HG02884 (cell line): ENCODE results near the gene B4GAT1.
A peak's percentile ranks its signal among the peaks of the same experiment; 100 is the strongest.
"Not testable (repeated sequence)": the region's sequence is repeated elsewhere in the genome, so short reads cannot be mapped to it uniquely, and the experiment has no call there.

Source experiments
- ATAC-seq: cut with Tn5 transposase; IDR thresholded peaks from one replicate; pipeline ENCODE4 v1.9.1; 2021; ENCODE audit warnings: mild to moderate bottlenecking, moderate library complexity; ENCODE audit not compliant: unreplicated experiment

B4GAT1 gene

DNA sequence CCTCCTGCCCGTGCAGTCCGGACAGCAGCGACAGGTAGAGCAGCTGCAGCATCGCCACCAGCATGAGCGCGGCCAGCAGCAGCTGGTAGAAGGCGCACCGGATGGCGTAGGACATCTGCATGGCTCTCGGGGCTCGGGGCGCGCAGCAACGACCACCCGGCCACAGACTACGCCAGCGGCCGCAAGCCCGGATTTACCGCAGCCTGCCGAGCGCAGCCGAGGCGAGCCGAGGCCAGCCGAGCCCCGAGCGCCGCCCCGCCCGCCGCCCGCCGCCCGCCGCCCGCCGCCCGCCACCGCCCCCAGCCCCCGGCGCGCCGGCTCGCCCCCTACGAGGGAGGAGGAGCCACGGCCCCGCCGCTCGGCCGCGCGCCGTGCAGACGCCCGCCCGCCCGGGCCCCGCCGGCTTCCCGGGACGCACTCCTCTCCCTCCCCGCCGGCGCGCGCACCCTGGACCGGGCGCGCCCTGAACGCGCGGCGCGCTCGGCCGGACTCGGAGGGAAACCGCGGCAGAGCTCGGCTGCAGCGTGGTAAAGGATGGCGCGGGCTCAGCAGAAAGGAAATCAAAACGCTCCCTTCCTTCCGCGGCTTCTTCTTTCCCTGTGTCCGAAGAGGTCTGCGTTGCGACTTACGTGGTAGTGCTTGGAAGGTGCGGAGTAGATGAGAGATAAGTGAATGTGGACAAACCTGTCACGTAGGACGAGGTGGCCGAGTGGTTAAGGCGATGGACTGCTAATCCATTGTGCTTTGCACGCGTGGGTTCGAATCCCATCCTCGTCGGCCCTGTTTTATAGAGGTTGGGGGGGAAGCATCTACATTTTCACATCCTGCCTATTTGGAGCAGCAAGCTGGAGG, at the start of gene B4GAT1:
Gene B4GAT1, minus strand, starts transcription at position 205 of the 852 bp plus-strand sequence. Its CDS starts 84 bp downstream, at position 121.
- ATAC-seq, result no peak

DNA sequence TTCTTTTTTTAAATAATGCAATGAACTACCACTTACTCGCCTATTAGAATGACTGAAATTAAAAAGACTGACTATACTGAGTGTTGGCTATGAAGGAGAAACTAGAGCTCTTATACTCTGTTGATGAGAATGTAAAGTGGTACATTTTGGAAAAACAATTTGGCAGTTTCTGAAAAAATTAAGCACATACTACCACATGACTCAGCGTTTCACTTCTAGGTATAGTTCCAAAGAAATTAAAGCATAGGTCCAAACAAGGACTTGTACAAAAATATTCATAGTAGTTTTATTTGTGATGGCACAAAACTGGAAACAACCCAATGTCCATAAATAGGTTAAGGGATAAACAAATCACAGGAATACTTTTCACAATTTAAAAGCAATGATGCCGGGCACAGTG, 46.5 kb upstream of the B4GAT1 start:
- no peak for ATAC-seq

GRCh38 chr11:66391322-66391721, 43.9 kb upstream of the B4GAT1 start:
- ATAC-seq, result no peak

DNA sequence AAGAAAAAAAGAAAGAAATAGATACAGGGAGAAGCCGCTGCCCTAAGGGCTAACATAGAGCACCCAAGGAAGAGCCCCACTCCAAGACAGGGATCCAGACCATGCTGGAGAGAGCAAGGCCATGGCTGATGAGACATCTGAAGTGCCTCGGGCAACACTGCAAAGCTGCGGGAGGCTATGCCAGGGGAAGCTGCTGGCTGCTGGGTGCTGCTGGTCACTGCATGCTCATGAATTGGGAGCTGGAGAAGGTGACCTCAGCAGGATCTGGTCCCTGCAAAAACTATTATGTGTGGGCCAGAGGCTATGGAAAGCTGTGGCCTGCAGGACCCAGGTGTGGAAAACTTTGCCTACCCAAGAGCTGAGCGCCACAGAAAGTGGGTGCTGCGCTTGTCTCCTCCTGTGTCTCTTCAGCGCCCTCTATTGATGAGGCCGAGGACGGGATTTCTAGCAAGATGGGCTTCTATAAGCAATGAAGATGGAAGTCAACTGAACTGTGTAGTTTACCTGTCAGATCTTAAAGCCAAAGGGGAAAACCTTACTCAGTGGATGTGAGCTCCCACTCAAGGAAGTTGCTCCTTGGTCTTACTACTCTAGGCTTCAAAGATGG, 41.5 kb upstream of the B4GAT1 start:
- no peak for ATAC-seq

DNA sequence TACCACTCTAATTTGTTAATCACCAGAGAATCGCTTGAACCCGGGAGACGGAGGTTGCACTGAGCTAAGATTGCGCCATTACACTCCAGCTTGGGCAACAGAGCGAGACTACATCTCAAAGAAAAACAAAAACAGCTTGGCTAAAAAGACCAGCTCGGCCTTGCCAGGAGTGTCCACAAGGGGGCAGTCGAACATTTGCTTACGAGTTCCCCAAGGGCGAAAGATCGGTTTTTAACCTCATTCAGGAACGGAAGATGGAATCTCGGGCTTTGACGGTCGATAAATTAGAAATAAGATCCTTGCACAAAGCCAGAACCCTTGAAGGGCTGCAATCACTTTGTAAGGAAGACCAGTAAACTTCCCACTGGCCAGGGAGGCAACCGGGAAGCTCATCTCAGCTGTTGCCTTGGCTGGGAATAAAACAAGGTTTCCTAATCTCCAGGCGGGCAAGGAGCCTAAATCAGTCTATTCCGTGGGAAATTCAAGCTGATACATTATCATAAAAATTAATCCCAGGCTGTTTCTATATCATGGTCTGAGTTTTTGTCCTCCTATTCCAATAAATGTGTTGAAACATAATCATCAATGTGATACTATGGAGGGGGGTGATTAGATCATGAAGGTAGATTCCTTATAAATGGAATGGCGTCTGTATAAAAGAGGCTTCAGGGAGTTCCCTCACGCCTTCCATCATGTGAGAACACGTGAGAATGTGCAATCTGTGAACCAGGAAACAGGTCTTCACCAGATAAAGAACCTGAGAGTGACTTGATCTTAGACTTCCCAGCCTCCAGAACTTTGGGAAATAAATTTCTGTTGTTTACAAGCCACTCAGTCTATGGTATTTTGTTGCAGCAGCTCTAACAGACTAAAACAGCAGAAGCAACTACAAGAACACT, 39.0 kb upstream of the B4GAT1 start:
- ATAC-seq, result no peak

DNA sequence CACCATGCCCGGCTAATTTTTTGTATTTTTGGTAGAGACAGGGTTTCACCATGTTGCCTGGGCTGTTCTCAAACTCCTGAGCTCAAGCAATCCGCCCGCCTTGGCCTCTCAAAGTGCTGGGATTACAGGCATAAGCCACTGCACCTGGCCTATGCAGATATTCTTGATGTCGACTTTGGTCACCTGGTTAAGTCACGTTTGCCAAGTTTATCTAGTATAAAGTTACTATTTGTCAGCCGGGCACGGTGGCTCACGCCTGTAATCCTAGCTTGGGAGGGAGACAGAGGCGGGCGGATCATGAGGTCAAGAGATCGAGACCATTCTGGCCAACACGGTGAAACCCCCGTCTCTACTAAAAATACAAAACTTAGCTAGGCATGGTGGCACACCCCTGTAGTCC, 36.9 kb upstream of the B4GAT1 start:
- not testable (repeated sequence) for ATAC-seq

GRCh38 chr11:66380264-66380663, 32.8 kb upstream of the B4GAT1 start:
- not testable (repeated sequence) for ATAC-seq

DNA sequence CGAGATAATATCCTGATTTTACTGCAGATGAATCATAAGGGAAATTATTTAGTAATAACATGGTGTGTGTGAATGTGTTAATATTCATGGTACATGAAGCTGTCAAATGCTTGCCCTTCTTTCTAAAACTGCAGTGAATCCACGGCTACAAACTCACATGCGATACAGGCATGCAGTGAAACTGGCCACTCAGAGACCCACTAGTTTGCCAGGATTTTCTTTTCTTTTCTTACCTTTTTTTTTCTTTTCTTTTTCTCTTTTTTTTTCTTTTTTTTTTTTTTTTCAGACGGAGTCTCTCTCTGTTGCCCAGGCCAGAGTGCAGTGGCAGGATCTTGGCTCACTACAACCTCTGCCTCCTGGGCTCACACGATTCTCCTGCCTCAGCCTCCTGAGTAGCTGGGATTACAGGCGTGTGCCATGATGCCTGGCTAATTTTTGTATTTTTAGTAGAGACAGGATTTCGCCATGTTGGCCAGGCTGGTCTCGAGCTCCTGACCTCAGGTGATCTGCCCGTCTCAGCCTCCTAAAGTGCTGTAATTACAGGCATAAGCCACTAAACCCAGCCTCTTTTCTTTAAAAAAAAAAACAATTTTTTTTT, 26.4 kb upstream of the B4GAT1 start:
- ATAC-seq, result not testable (repeated sequence)

DNA sequence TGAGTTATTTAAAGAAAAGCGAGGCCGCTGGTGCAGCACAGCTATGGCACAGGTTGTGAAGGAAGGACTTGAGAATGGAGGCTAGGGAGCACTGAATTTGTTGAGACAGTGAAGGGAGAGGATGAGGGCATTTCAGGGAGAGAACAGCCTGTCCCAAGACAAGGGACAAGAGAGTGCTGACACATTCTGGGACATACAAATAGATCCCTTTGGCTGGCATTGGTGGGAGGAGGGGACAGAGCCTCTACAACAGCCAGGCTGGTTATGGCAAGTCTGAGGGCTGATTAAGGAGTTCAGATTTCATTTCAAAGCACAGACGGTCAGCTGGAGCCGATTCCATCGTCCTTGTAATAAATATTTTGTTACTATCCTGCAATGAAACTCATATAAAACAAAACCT, 25.8 kb upstream of the B4GAT1 start:
- no peak for ATAC-seq

GRCh38 chr11:66371627-66372415, 24.4 kb upstream of the B4GAT1 start, which contains the start of gene SLC29A2:
TSS of gene SLC29A2 (minus strand) at chr11:66371760. CDS start at chr11:66371591, 169 bp downstream.
- peak; percentile 76 for ATAC-seq

- ATAC-seq, result no peak
These were observed 21.9 kb upstream of the B4GAT1 start for GRCh38 chr11:66369073-66369894.

GRCh38 chr11:66368484-66368883, 21.1 kb upstream of the B4GAT1 start:
- no peak for ATAC-seq

- ATAC-seq, result no peak
These were observed 20.3 kb upstream of the B4GAT1 start for GRCh38 chr11:66367561-66368312.

DNA sequence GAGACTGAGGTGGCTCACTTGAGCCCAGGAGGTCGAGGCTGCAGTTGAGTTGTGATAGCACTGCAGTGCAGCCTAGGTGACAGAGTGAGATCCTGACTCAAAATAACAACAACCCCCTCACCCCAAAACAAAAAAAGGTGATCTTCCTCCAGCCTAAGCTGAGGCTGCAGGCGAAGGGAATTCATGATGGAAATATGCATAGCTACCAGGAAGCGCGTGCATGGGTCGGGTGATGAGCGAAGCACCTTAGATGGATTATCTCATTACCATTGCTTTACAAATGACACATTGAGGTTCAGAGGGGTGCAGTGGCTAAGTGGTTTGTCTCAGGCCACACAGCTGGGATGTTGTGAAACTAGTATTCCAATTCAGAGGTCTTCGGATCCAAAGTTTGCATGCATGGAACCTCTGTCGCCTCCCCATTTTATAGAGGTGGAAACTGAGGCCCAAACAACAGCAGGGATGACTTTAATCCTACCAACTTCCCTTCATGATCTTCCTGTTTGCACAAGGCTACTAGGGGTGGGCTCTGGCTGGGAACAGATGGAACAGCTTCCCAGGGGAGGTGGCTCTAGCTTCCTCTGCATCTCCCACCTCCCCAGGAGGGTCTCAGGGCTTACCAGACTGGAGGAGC, 19.5 kb upstream of the B4GAT1 start:
- ATAC-seq, result no peak

DNA sequence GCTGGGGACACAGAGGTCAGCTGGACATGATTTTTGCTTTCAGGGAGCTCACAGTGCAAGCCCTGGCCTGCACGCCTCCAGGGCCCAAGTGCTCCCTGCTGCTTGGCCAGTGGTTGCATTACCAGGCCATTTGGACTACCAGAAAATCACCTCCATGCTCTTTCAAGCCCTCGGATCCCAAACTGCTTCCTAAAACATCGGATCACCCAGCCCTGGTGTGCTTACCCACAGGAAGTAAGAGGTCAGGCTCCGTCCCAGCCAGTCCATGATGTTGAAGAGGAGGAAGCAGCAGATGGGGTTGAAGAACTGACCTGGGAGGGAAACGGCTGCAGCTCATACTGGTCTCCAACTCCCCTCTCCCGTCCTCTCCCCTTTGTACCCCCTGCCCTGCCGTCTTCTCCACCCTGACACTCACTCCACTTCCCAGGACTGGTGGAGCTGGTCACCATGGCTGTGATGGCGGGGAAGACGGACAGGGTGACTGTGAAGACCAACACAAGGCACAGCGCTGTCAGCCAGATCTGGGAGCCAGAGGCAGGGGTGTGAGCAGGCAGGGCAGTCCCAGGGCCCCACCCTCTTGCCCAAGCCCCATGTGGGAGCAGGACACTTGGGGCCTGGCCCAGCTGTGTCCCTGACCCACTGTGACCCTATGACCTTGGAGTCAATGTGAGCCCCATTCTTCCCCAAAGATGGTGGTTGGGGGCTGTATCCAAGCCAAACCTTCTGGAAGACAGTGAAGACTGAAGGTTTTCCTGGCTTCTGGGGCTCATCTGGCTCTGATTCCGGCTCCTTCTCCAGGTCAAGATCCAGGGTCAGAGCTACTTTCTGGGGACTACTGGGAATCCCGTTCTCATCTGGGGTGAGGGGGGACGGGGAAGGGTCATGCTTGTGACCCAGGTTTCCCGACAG, 18.5 kb upstream of the B4GAT1 start:
- no peak for ATAC-seq

DNA sequence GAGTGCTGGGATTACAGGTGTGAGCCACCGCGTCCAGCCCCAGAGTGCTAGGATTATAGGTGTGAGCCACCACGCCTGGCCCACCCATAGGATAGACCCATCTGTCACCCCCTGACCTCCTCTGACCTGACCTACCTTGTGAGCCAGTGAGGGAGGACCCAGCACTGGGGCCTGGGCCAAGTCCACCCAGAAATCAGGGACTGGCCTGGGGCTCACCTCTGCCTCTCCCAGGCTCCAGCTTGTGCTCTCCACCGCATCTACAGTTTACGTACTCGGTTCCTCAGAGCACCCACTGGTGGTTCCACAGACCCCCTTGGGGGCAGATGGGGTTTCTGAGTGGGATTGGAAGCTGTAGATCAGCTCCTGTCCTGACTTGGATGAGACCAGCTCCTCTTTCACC, 17.7 kb upstream of the B4GAT1 start:
- ATAC-seq, result no peak
